Left kidney (tissue), 2 donors: ENCODE data around the gene NFE2L3. TPM values are rescaled to one million over a fixed set of nuclear protein-coding genes. Genes with fewer than 3 reads are reported as not detected.
"Not testable (repeated sequence)": the region's sequence is repeated elsewhere in the genome, so short reads cannot be mapped to it uniquely, and the experiment has no call there.

ENCODE experiments used
- DNase-seq: peaks from one replicate; pipeline ENCODE4 v3.0.0-alpha.2; 2013
- polyA plus RNA-seq: library from polyadenylated mRNA; unstranded; fragments of 120-200 nt; gene quantifications from one replicate; pipeline ENCODE4 v1.2.1, GENCODE V29; 2013; ENCODE audit not compliant: insufficient read length

Gene NFE2L3
- polyA plus RNA-seq, 1 donor: 49.2 TPM

- DNase-seq: no peak
These were observed 7.6 kb upstream of the NFE2L3 start for GRCh38 chr7:26144184-26145080.

- no peak for DNase-seq
These were observed 6.8 kb upstream of the NFE2L3 start for GRCh38 chr7:26145238-26145637.

GRCh38 chr7:26147030-26147429, 5.0 kb upstream of the NFE2L3 start:
- no peak for DNase-seq

- not testable (repeated sequence) for DNase-seq
These were observed 4.2 kb upstream of the NFE2L3 start for GRCh38 chr7:26147646-26148306.

- DNase-seq: not testable (repeated sequence)
These were observed 3.7 kb upstream of the NFE2L3 start for GRCh38 chr7:26148307-26148700.

GRCh38 chr7:26149391-26149977, 2.5 kb upstream of the NFE2L3 start:
- DNase-seq: no peak

GRCh38 chr7:26151096-26151495, 902 bp upstream of the NFE2L3 start:
- DNase-seq: no peak

- no peak for DNase-seq
These were observed 397 bp upstream of the NFE2L3 start for GRCh38 chr7:26151650-26151952.

- not testable (repeated sequence) for DNase-seq
These were observed 813 bp downstream of the NFE2L3 start for GRCh38 chr7:26152782-26153240.

GRCh38 chr7:26153241-26153822, 1.3 kb downstream of the NFE2L3 start:
- no peak for DNase-seq

- no peak for DNase-seq
These were observed 2.1 kb downstream of the NFE2L3 start for GRCh38 chr7:26153823-26154783.

GRCh38 chr7:26155531-26156375, 3.8 kb downstream of the NFE2L3 start:
- DNase-seq: no peak

- DNase-seq: no peak
These were observed 4.7 kb downstream of the NFE2L3 start for GRCh38 chr7:26156451-26157420.

- no peak for DNase-seq
These were observed 5.6 kb downstream of the NFE2L3 start for GRCh38 chr7:26157520-26158105.

- no peak for DNase-seq
These were observed 7.2 kb downstream of the NFE2L3 start for GRCh38 chr7:26159243-26159642.

- no peak for DNase-seq
These were observed 8.9 kb downstream of the NFE2L3 start for GRCh38 chr7:26160896-26161295.

- no peak for DNase-seq
These were observed 10.4 kb downstream of the NFE2L3 start for GRCh38 chr7:26162431-26162830.

- not testable (repeated sequence) for DNase-seq
These were observed 11.8 kb downstream of the NFE2L3 start for GRCh38 chr7:26163804-26164203.
